Testis (tissue), 3 donors: ENCODE data around the gene ZNF322. TPM values are rescaled to one million over a fixed set of nuclear protein-coding genes. Genes with fewer than 3 reads are reported as not detected.

ENCODE experiments used
- DNase-seq: peaks from one replicate; pipeline ENCODE4 v3.0.0-alpha.2; 2019
- H3K27ac ChIP-seq, 2 donors: fragments of 200-600 bp; sonication (generic); one replicate each; pipeline ENCODE4 v1.5.1; 2019
- H3K27me3 ChIP-seq: fragments of 200-600 bp; sonication (generic); one replicate; pipeline ENCODE4 v1.5.1; 2019
- H3K36me3 ChIP-seq: fragments of 200-600 bp; sonication (generic); one replicate; pipeline ENCODE4 v1.5.1; 2017; ENCODE audit warnings: low read depth; ENCODE audit errors: missing control alignments
- H3K4me1 ChIP-seq: fragments of 200-600 bp; sonication (generic); one replicate; pipeline ENCODE4 v1.5.1; 2019
- H3K4me3 ChIP-seq, 2 donors: fragments of 200-600 bp; sonication (generic); one replicate each; pipeline ENCODE4 v1.5.1; 2017 to 2019
- H3K9me3 ChIP-seq: fragments of 200-600 bp; sonication (generic); one replicate; pipeline ENCODE4 v1.5.1; 2017
- POLR2A ChIP-seq: fragments of 450-650 bp; IDR thresholded peaks from one replicate; pipeline ENCODE4 v1.6.1; 2017; ENCODE audit warnings: antibody characterized with exemption, mild to moderate bottlenecking, moderate library complexity
- WGBS, 2 donors: methylation state at CpG; one replicate each; pipeline ENCODE4 v1.1.5; 2018; 5-methylcytosine and 5-hydroxymethylcytosine counted together
- intact Hi-C: fragments of 100-400 bp; cut with DNase I; formaldehyde crosslinking; loops from one replicate; pipeline ENCODE4 v1.15.1; 2023; ENCODE audit warnings: low total_unique reads
- polyA plus RNA-seq: library from polyadenylated mRNA; stranded (reverse); fragments of 350-450 nt; fragmentation: Illumina TruSeq; extraction: RNeasy Lipid Tissue Mini Kit (QIAGEN cat#74804); gene quantifications from one replicate; pipeline ENCODE4 v1.2.3, GENCODE V29; 2014; ENCODE audit warnings: low read depth, low replicate concordance; ENCODE audit not compliant: insufficient read depth
- total RNA-seq, 2 donors: library from RNA; depleted of rRNA; stranded (reverse); fragments of >200 nt; gene quantifications; one replicate each; pipeline ENCODE4 v1.2.3, GENCODE V29; 2016
- TF ChIP-seq, protein P1 (sequence below), 3 experiments: fragments of 450-650 bp in 2 of 3; fragments of 200-600 bp in 1 of 3; sonication (generic) in 1 of 3; IDR thresholded peaks; one replicate each; pipeline ENCODE4 v1.5.1; 2016 to 2019; ENCODE audit warnings: antibody characterized with exemption in 3 of 3, mild to moderate bottlenecking in 2 of 3, moderate library complexity in 1 of 3

ZNF322 gene
- total and polyA plus RNA-seq, 3 donors from 2014 or later: 16.3 to 36.5 (median 28.9) TPM

DNA sequence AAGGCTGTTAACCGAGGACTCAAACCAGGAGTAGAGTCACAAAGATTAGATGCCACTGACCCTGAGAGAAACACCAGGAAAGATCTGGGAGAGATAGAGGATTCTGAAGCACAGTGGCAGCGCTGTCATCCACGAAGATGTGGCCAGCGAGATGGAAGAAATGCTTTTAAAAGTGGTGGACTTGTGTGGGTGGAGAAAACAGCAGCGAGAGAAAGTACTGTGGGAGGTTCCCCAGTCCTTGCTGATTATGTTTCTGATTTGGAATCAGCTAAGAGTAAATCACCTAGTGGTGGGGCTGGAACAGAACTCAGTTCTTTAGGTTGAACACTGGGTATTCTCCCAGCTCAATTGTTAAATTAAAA, 435 bp upstream of the ZNF322 start:
- WGBS, 2 donors: 1 to 2% methylated on average over 5 of the region's 5 CpGs

DNA sequence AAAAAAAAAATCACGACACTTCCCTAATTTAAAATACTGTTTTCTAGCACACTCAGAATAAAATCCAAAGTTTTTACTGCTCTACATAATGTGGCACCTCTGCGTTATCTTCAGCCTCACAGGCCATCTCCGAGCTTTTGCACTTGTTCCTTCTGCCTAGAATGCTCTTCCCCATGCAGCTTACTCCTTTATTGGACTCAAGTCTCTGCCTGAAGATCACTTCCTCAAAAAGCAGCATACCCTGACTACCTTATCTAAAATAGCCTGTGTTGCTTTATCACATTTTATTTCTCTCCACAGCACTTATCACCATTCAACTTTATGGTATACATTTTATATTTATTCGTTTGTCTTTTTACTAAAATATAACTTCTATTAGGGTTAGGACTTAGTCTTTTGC, 2.3 kb downstream of the ZNF322 start:
- Histone ChIP-seq H3K36me3 (no peaks in the 10 kb centered on the region), H3K4me3 (no peak overlapping the region), H3K27ac (no peak overlapping the region), H3K9me3 (no peaks in the 10 kb centered on the region), H3K4me1 (peaks cover 20% of the 10 kb centered on the region), H3K27me3 (no peaks in the 10 kb centered on the region)
- WGBS, 2 donors: 80 to 89% methylated on average over 4 of the region's 4 CpGs
- intact Hi-C loops: no loop called here
- TF ChIP-seq, protein P1, sequence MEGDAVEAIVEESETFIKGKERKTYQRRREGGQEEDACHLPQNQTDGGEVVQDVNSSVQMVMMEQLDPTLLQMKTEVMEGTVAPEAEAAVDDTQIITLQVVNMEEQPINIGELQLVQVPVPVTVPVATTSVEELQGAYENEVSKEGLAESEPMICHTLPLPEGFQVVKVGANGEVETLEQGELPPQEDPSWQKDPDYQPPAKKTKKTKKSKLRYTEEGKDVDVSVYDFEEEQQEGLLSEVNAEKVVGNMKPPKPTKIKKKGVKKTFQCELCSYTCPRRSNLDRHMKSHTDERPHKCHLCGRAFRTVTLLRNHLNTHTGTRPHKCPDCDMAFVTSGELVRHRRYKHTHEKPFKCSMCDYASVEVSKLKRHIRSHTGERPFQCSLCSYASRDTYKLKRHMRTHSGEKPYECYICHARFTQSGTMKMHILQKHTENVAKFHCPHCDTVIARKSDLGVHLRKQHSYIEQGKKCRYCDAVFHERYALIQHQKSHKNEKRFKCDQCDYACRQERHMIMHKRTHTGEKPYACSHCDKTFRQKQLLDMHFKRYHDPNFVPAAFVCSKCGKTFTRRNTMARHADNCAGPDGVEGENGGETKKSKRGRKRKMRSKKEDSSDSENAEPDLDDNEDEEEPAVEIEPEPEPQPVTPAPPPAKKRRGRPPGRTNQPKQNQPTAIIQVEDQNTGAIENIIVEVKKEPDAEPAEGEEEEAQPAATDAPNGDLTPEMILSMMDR (IDR thresholded peaks at IDR 0.05): no peak
- no peak for TF ChIP-seq POLR2A
- DNase-seq: no peak

More for the DNA sequence above, 435 bp upstream of the ZNF322 start:
- Histone ChIP-seq H3K9me3 (no peaks in the 10 kb centered on the region), H3K27me3 (no peaks in the 10 kb centered on the region), H3K4me1 (peaks cover 20% of the 10 kb centered on the region), H3K4me3 (peak overlapping the region; percentile 55 to 80), H3K36me3 (no peaks in the 10 kb centered on the region), H3K27ac (peak overlapping the region; percentile 86 to 91)
- TF ChIP-seq, protein P1 (IDR thresholded peaks at IDR 0.05): no peak
- no peak for TF ChIP-seq POLR2A
- DNase-seq: no peak
- intact Hi-C loops: no loop called here

DNA sequence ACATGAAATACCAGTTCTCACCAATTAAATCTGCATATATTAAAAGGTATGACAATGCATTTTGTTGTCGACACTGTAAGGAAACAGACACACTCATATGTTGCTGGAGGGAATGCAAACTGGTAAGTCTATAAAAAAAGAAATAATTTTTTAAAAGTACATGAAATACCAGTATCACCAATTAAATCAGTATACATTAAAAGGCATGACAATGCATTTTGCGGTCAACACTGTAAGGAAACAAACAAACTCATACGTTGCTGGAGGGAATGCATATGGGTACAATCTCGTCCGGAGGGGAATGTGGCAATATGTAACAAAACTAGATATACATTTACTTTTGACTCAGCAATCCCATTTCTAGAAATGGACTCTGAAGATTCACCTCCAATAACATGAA, 6.5 kb downstream of the ZNF322 start:
- 67 to 86% methylated on average over 5 of the region's 5 CpGs for WGBS, 2 donors
- no peaks in the 10 kb centered on the region for H3K27me3 ChIP-seq
- peaks cover 5% of the 10 kb centered on the region for H3K4me1 ChIP-seq
- H3K27ac ChIP-seq: no peak overlapping the region
- TF ChIP-seq POLR2A: no peak
- TF ChIP-seq, protein P1 (IDR thresholded peaks at IDR 0.05): no peak
- no peak for DNase-seq
- H3K36me3 ChIP-seq: no peaks in the 10 kb centered on the region
- intact Hi-C loops: no loop called here
- H3K4me3 ChIP-seq: no peak overlapping the region
- H3K9me3 ChIP-seq: no peaks in the 10 kb centered on the region

DNA sequence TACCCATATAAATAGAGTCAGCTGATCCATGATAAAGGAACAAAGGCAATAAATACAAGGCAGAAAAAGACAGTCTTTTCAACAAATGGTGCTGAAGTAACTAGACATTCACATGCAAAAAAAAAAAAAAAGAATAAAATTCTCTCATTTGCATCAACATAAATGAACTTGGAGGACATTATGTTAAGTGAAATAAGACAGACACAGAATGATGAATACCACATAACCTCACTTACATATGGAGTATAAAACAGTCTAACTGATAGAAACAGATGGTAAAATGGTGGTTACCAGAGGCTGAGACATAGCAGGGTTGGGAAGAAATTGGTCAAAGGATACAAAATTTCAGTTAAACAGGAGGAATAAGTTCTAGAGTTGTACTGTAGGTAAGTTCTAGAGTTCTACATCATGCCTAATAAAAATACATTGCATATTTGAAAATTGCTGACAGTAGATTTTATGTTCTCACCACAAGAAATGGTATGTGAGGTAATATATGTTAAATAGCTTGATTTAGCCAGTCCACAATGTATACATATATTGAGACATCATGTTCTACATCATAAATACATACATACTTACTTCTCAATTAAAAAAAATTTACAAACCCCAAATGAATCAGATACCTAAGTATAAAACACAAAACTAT, 8.3 kb downstream of the ZNF322 start:
- Histone ChIP-seq H3K27ac (no peak overlapping the region), H3K4me3 (no peak overlapping the region), H3K27me3 (no peaks in the 10 kb centered on the region), H3K9me3 (no peaks in the 10 kb centered on the region), H3K36me3 (no peaks in the 10 kb centered on the region), H3K4me1 (no peaks in the 10 kb centered on the region)
- DNase-seq: no peak
- intact Hi-C loops: no loop called here
- TF ChIP-seq, protein P1 (IDR thresholded peaks at IDR 0.05): no peak
- no peak for TF ChIP-seq POLR2A

- Histone ChIP-seq H3K27me3 (no peaks in the 10 kb centered on the region), H3K27ac (no peak overlapping the region), H3K9me3 (no peaks in the 10 kb centered on the region), H3K4me1 (no peaks in the 10 kb centered on the region), H3K4me3 (no peak overlapping the region), H3K36me3 (no peaks in the 10 kb centered on the region)
- TF ChIP-seq POLR2A: no peak
- TF ChIP-seq, protein P1 (IDR thresholded peaks at IDR 0.05): no peak
- intact Hi-C loops: no loop called here
- DNase-seq: no peak
- WGBS, 2 donors: 68 to 82% methylated on average over 1 of the region's 1 CpG
Observed at GRCh38 chr6:26646074-26646473, 13.5 kb downstream of the ZNF322 start.
